ENCODE data around the gene ZMYM4. TPM values are rescaled to one million over a fixed set of nuclear protein-coding genes. Genes with fewer than 3 reads are reported as not detected.
"Not testable (repeated sequence)": the region's sequence is repeated elsewhere in the genome, so short reads cannot be mapped to it uniquely, and the experiment has no call there.

ZMYM4 gene
- total RNA-seq, 4 donors from 2014 or later: 16.3 to 80.0 (median 22.4) TPM

GRCh38 chr1:35371506-35371905 lies 103.0 kb downstream of the ZMYM4 start:
- no peak overlapping the region for H3K4me3 ChIP-seq

GRCh38 chr1:35377555-35377954 lies 109.0 kb downstream of the ZMYM4 start:
- no peaks in the 10 kb centered on the region for H3K27me3 ChIP-seq
- no peak overlapping the region for H3K27ac ChIP-seq
- no peaks in the 10 kb centered on the region for H3K4me1 ChIP-seq
- DNase-seq: no peak
- H3K9me3 ChIP-seq: no peaks in the 10 kb centered on the region
- peaks cover 0 to 10% (median 0%) of the 10 kb centered on the region in 3 donors for H3K36me3 ChIP-seq
- TF ChIP-seq CTCF (IDR thresholded peaks at IDR 0.05) (no peak), POLR2A (IDR thresholded peaks at IDR 0.05) (no peak)
- no peak overlapping the region for H3K4me3 ChIP-seq

More at GRCh38 chr1:35371506-35371905, 103.0 kb downstream of the ZMYM4 start:
- no peak overlapping the region for H3K27ac ChIP-seq
- H3K27me3 ChIP-seq: no peaks in the 10 kb centered on the region
- H3K4me1 ChIP-seq: no peaks in the 10 kb centered on the region
- H3K36me3 ChIP-seq: peaks cover 0 to 6% (median 0%) of the 10 kb centered on the region in 3 donors
- no peak for DNase-seq
- TF ChIP-seq POLR2A (IDR thresholded peaks at IDR 0.05): no peak
- no peak for TF ChIP-seq CTCF (IDR thresholded peaks at IDR 0.05)
- no peaks in the 10 kb centered on the region for H3K9me3 ChIP-seq

GRCh38 chr1:35379317-35380000 lies 111.0 kb downstream of the ZMYM4 start:
- DNase-seq: no peak
- H3K9me3 ChIP-seq: no peaks in the 10 kb centered on the region
- peaks cover 0 to 10% (median 0%) of the 10 kb centered on the region in 3 donors for H3K36me3 ChIP-seq
- H3K27me3 ChIP-seq: no peaks in the 10 kb centered on the region
- H3K27ac ChIP-seq: no peak overlapping the region
- TF ChIP-seq POLR2A (IDR thresholded peaks at IDR 0.05): no peak
- no peak for TF ChIP-seq CTCF (IDR thresholded peaks at IDR 0.05)
- no peaks in the 10 kb centered on the region for H3K4me1 ChIP-seq
- no peak overlapping the region for H3K4me3 ChIP-seq

DNA sequence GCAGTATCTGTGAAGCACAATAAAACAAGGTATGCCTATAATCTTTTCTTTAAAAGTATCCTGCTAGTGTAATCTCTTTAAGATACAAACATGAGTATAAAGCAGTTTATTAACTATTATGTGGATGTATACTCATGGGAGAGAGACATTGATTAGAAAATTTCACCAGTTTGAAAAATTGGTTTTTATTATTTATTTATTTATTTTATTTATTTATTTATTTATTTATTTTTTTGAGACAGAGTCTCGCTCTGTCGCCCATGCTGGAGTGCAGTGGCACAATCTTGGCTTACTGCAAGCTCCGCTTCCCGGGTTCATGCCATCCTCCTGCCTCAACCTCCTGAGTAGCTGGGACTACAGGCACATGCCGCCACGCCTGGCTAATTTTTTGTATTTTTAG lies 111.6 kb downstream of the ZMYM4 start:
- H3K4me3 ChIP-seq, H3K27ac ChIP-seq, H3K27me3 ChIP-seq, H3K9me3 ChIP-seq, H3K4me1 ChIP-seq, DNase-seq: not testable (repeated sequence)
- H3K36me3 ChIP-seq: peaks cover 0 to 10% (median 0%) of the 10 kb centered on the region in 3 donors

DNA sequence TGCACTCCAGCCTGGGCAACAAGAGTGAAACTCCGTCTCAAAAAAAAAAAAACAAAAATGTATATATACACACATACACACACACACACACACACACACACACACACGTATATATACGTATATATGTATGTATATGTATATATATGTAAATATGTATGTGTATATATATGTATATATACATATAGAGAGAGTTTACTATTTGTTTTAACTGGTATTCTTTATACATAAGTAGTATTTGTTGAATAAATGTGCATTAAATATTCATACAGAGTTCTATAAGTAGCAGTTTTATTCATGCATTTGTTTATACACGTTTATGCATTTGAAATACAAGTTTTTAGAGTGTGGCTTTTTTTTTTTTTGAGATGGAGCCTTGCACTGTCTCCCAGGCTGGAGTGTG lies 113.6 kb downstream of the ZMYM4 start:
- no peaks in the 10 kb centered on the region for H3K9me3 ChIP-seq
- H3K36me3 ChIP-seq: peaks cover 0 to 23% (median 0%) of the 10 kb centered on the region in 3 donors
- TF ChIP-seq POLR2A (IDR thresholded peaks at IDR 0.05): no peak
- TF ChIP-seq CTCF (IDR thresholded peaks at IDR 0.05): no peak
- DNase-seq: no peak
- H3K4me3 ChIP-seq: no peak overlapping the region
- H3K27ac ChIP-seq: no peak overlapping the region
- H3K27me3 ChIP-seq: no peaks in the 10 kb centered on the region
- no peaks in the 10 kb centered on the region for H3K4me1 ChIP-seq

GRCh38 chr1:35386290-35386689 lies 117.8 kb downstream of the ZMYM4 start:
- Histone ChIP-seq H3K4me1 (no peaks in the 10 kb centered on the region), H3K4me3 (no peak overlapping the region), H3K27me3 (no peaks in the 10 kb centered on the region), H3K27ac (no peak overlapping the region), H3K36me3 (peaks cover 0 to 54% (median 0%) of the 10 kb centered on the region in 3 donors), H3K9me3 (no peaks in the 10 kb centered on the region)
- DNase-seq: no peak
- TF ChIP-seq POLR2A (IDR thresholded peaks at IDR 0.05) (no peak), CTCF (IDR thresholded peaks at IDR 0.05) (no peak)

All from Peyer's patch (tissue), 4 donors.